Measurements from ENCODE around the gene ACBD6.

DNA sequence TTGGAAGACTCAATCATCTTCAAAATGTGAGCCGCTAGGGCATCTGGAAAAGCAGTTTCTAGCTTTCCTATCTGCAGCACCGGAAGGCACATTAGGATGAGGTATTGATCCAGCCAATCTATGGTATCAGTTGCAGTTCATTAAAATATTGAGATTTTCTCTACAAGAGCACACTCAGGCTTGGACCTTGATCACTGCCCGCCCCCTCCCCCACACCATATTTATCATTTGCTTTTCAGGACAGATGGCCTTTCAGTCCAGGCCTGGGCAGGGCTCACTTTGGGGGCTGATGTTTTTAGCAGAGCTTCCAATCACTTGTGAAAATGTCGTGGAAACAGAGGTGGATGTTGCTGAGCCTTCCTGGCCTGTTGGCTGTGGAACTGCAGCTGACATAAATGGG is 254.8 kb downstream of the ACBD6 start:
- TF ChIP-seq, protein P1, sequence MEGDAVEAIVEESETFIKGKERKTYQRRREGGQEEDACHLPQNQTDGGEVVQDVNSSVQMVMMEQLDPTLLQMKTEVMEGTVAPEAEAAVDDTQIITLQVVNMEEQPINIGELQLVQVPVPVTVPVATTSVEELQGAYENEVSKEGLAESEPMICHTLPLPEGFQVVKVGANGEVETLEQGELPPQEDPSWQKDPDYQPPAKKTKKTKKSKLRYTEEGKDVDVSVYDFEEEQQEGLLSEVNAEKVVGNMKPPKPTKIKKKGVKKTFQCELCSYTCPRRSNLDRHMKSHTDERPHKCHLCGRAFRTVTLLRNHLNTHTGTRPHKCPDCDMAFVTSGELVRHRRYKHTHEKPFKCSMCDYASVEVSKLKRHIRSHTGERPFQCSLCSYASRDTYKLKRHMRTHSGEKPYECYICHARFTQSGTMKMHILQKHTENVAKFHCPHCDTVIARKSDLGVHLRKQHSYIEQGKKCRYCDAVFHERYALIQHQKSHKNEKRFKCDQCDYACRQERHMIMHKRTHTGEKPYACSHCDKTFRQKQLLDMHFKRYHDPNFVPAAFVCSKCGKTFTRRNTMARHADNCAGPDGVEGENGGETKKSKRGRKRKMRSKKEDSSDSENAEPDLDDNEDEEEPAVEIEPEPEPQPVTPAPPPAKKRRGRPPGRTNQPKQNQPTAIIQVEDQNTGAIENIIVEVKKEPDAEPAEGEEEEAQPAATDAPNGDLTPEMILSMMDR (IDR thresholded peaks at IDR 0.05) = no peak
- no peak for TF ChIP-seq POLR2A (IDR thresholded peaks at IDR 0.05)
- TF ChIP-seq POLR2AphosphoS5 (IDR thresholded peaks at IDR 0.05) = no peak
- no peak for TF ChIP-seq EP300 (IDR thresholded peaks at IDR 0.05)

All from stomach (tissue), 4 donors.